ENCODE data around the gene CTDSP2.
"Not testable (repeated sequence)": the region's sequence is repeated elsewhere in the genome, so short reads cannot be mapped to it uniquely, and the experiment has no call there.

The CTDSP2 gene

GRCh38 chr12:57852620-57853500 lies 6.3 kb upstream of the CTDSP2 start:
- DNase-seq = no peak

- no peak for DNase-seq
Measured at GRCh38 chr12:57852200-57852599, 5.7 kb upstream of the CTDSP2 start.

- DNase-seq = no peak
Measured at GRCh38 chr12:57851552-57851951, 5.0 kb upstream of the CTDSP2 start.

- no peak for DNase-seq
Measured at GRCh38 chr12:57850854-57851430, 4.4 kb upstream of the CTDSP2 start.

GRCh38 chr12:57849447-57849846 lies 2.9 kb upstream of the CTDSP2 start:
- DNase-seq = not testable (repeated sequence)

GRCh38 chr12:57849035-57849434 lies 2.5 kb upstream of the CTDSP2 start:
- DNase-seq = no peak

GRCh38 chr12:57848208-57848607 lies 1.7 kb upstream of the CTDSP2 start:
- DNase-seq = no peak

- peak in 2 of 4 experiments; percentile 41 to 45 for DNase-seq
Measured at GRCh38 chr12:57846285-57846576, 298 bp downstream of the CTDSP2 start.

GRCh38 chr12:57845478-57846284 lies 848 bp downstream of the CTDSP2 start:
- DNase-seq = peak; percentile 31 to 49 (median 44)

GRCh38 chr12:57844709-57845477 lies 1.6 kb downstream of the CTDSP2 start:
- DNase-seq = no peak

- peak in 2 of 4 experiments; percentile 8 to 22 for DNase-seq
Measured at GRCh38 chr12:57842342-57843294, 3.9 kb downstream of the CTDSP2 start.

GRCh38 chr12:57841445-57841844 lies 5.1 kb downstream of the CTDSP2 start:
- no peak for DNase-seq

- no peak for DNase-seq
Measured at GRCh38 chr12:57840726-57841125, 5.8 kb downstream of the CTDSP2 start.

GRCh38 chr12:57839996-57840395 lies 6.5 kb downstream of the CTDSP2 start:
- DNase-seq = no peak

GRCh38 chr12:57838594-57839302 lies 7.8 kb downstream of the CTDSP2 start:
- no peak for DNase-seq

GRCh38 chr12:57837864-57838562 lies 8.5 kb downstream of the CTDSP2 start:
- no peak for DNase-seq

- DNase-seq = peak in 1 of 4 experiments; percentile 10
Measured at GRCh38 chr12:57836442-57837375, 9.8 kb downstream of the CTDSP2 start.

- DNase-seq = no peak
Measured at GRCh38 chr12:57835366-57836288, 10.9 kb downstream of the CTDSP2 start.
